Endothelial cell of umbilical vein (primary cell): ENCODE results near the gene LAMP1. TPM values are rescaled to one million over a fixed set of nuclear protein-coding genes. Genes with fewer than 3 reads are reported as not detected.

ENCODE experiments used
- BruUV-seq: library from RNA; stranded (reverse); fragments of 400-500 nt; replicated peaks from 2 replicates; lab custom pipeline; 2021; lab: Mats Ljungman, UMichigan
- CTCF ChIA-PET: fragments of 300-600, 350-600 bp; sonication (Branson Sonifier 250); formaldehyde crosslinking; loops from one replicate; lab custom pipeline; 2021; ENCODE audit warnings: antibody characterized with exemption, inconsistent platforms; lab: Charles Lee
- POLR2A ChIA-PET: fragments of 300-600, 350-600 bp; sonication (Branson Sonifier 250); formaldehyde crosslinking; loops from one replicate; lab custom pipeline; 2021; ENCODE audit warnings: antibody characterized with exemption, inconsistent platforms; lab: Charles Lee
- DNase-seq: peaks from one replicate; pipeline ENCODE4 v3.0.0-alpha.2; 2011; ENCODE audit warnings: low read depth, low spot score
- FAIRE-seq: peaks from 2 replicates; lab custom pipeline; 2011; peaks lifted over from hg19 to GRCh38; lab: Jason Lieb, UNC
- H2AFZ ChIP-seq: 2 replicates; pipeline ENCODE4 v1.6.0; 2012; ENCODE audit warnings: low read depth, low read length, control low read depth, inconsistent platforms
- H3K27ac ChIP-seq: 2 replicates; pipeline ENCODE4 v1.5.1; 2011; ENCODE audit warnings: low read depth, mild to moderate bottlenecking, control low read depth, low read length, moderate library complexity; ENCODE audit not compliant: insufficient read depth
- H3K27me3 ChIP-seq, 2 experiments: 2 replicates each; pipeline versions ENCODE4 v1.6.0 to v1.6.1; 2011; ENCODE audit warnings: low read length in 2 of 2, mixed read lengths in 1 of 2; ENCODE audit not compliant: control insufficient read depth in 2 of 2, insufficient read depth in 2 of 2
- H3K36me3 ChIP-seq, 2 experiments: 2 replicates in 1 of 2; 3 replicates in 1 of 2; pipeline ENCODE4 v1.5.1; 2011; ENCODE audit warnings: low read length in 2 of 2, mild to moderate bottlenecking in 1 of 2, moderate library complexity in 1 of 2; ENCODE audit not compliant: control insufficient read depth in 2 of 2, insufficient read depth in 2 of 2; ENCODE audit errors: extremely low read depth in 1 of 2
- H3K4me1 ChIP-seq: 3 replicates; pipeline ENCODE4 v1.5.1; 2011; ENCODE audit warnings: mild to moderate bottlenecking, low read length; ENCODE audit not compliant: control insufficient read depth, insufficient read depth; ENCODE audit errors: extremely low read depth
- H3K4me2 ChIP-seq: 2 replicates; pipeline ENCODE4 v1.6.1; 2011; ENCODE audit warnings: low read length, control low read depth, mixed read lengths; ENCODE audit not compliant: insufficient read depth
- H3K4me3 ChIP-seq, 3 experiments: fragments of 200-600 bp in 1 of 3; sonication (generic), shearing (Covaris generic) in 1 of 3; replicated peaks in 1 of 3; 2 replicates each; pipeline ENCODE4 v1.5.1; 2011 to 2016; ENCODE audit warnings: control low read depth in 3 of 3, low read length in 3 of 3, mild to moderate bottlenecking in 2 of 3, inconsistent platforms in 1 of 3, low read depth in 1 of 3, moderate library complexity in 1 of 3; ENCODE audit not compliant: insufficient read depth in 1 of 3
- H3K79me2 ChIP-seq: 2 replicates; pipeline ENCODE4 v1.6.0; 2012; ENCODE audit warnings: low read length, inconsistent platforms; ENCODE audit not compliant: control insufficient read depth, insufficient read depth
- H3K9ac ChIP-seq: replicated peaks from 2 replicates; pipeline ENCODE3; 2011; ENCODE audit warnings: low read length, control low read depth; ENCODE audit not compliant: insufficient read depth; ENCODE audit errors: extremely low read depth
- H3K9me1 ChIP-seq: replicated peaks from 3 replicates; pipeline ENCODE4 v1.6.0; 2011; ENCODE audit warnings: mild to moderate bottlenecking, low read length; ENCODE audit not compliant: control insufficient read depth, insufficient read depth; ENCODE audit errors: extremely low read depth
- H3K9me3 ChIP-seq: replicated peaks from 2 replicates; pipeline ENCODE4 v1.5.1; 2012; ENCODE audit warnings: low read length, inconsistent platforms; ENCODE audit not compliant: control insufficient read depth, insufficient read depth
- H4K20me1 ChIP-seq: replicated peaks from 2 replicates; pipeline ENCODE3; 2011; ENCODE audit warnings: mild to moderate bottlenecking, low read length; ENCODE audit not compliant: control insufficient read depth, insufficient read depth; ENCODE audit errors: extremely low read depth
- CTCF ChIP-seq, 2 donors: IDR thresholded peaks; 1 replicate in 1 of 2; 2 replicates in 1 of 2; pipeline ENCODE4 v1.5.1; 2011; ENCODE audit warnings: low read length in 2 of 2, mild to moderate bottlenecking in 2 of 2, moderate library complexity in 2 of 2, control low read depth in 1 of 2, inconsistent platforms in 1 of 2, low read depth in 1 of 2; ENCODE audit not compliant: insufficient read depth in 1 of 2; ENCODE audit errors: extremely low read depth in 1 of 2
- EZH2 ChIP-seq: IDR thresholded peaks from 2 replicates; pipeline ENCODE4 v1.6.1; 2012; ENCODE audit warnings: borderline replicate concordance, low read depth, mild to moderate bottlenecking, moderate library complexity, low read length, inconsistent platforms; ENCODE audit not compliant: severe bottlenecking
- FOS ChIP-seq: IDR thresholded peaks from 2 replicates; pipeline ENCODE4 v1.6.1; 2011; ENCODE audit warnings: mild to moderate bottlenecking, low read length, moderate library complexity, borderline replicate concordance; ENCODE audit not compliant: insufficient read depth
- GATA2 ChIP-seq: IDR thresholded peaks from 2 replicates; pipeline ENCODE4 v1.7.0; 2011; ENCODE audit warnings: low read depth, mild to moderate bottlenecking, moderate library complexity, mixed read lengths, low read length; ENCODE audit not compliant: insufficient read length, insufficient read depth
- JUN ChIP-seq: IDR thresholded peaks from 2 replicates; pipeline ENCODE4 v1.6.1; 2011; ENCODE audit warnings: borderline replicate concordance, low read depth; ENCODE audit not compliant: insufficient read length, insufficient read depth
- MYC ChIP-seq: IDR thresholded peaks from one replicate; pipeline ENCODE4 v1.6.1; 2011; ENCODE audit warnings: mild to moderate bottlenecking, low read depth, low read length
- POLR2A ChIP-seq: IDR thresholded peaks from 2 replicates; pipeline ENCODE4 v1.6.1; 2012; ENCODE audit warnings: low read depth, mild to moderate bottlenecking, control low read depth, low read length
- POLR2AphosphoS5 ChIP-seq: IDR thresholded peaks from 2 replicates; pipeline ENCODE4 v1.6.1; 2012; ENCODE audit warnings: low read depth, mild to moderate bottlenecking, control low read depth, low read length, moderate library complexity; ENCODE audit not compliant: insufficient read depth
- dilution Hi-C: fragments of 300-500 bp; cut with MboI; formaldehyde crosslinking; loops from one replicate; pipeline ENCODE4 v1.15.0; 2019; ENCODE audit warnings: low sequenced_read_pairs; ENCODE audit not compliant: extremely low pct_ligation_motif_present
- intact Hi-C: fragments of 100-400 bp; cut with micrococcal nuclease; formaldehyde crosslinking; loops from one replicate; pipeline ENCODE4 v1.10.0; 2022
- polyA plus RNA-seq, 4 experiments: library from polyadenylated mRNA; depleted of rRNA in 3 of 4; stranded (reverse) in 3 of 4; unstranded in 1 of 4; fragments of >200 nt; gene quantifications; 2 replicates each; pipeline versions ENCODE4 v1.2.1 to v1.2.3, GENCODE V29; 2011 to 2012; ENCODE audit warnings: missing spikeins in 1 of 4
- total RNA-seq: library from RNA; stranded (reverse); gene quantifications from 2 replicates; pipeline ENCODE4 v1.2.3, GENCODE V29; 2021
- TF ChIP-seq, protein P1 (sequence below): IDR thresholded peaks from 2 replicates; pipeline ENCODE4 v1.6.1; 2011; ENCODE audit not compliant: insufficient read depth, insufficient read length

Gene LAMP1
- total and polyA plus RNA-seq, 2 donors (not counting 3 experiments of a cell fraction or from before 2014, with no cell fraction given), result 262 to 285 TPM

GRCh38 chr13:113321546-113321945 lies 24.5 kb downstream of the LAMP1 start:
- no peak for FAIRE-seq

More at GRCh38 chr13:113321546-113321945, 24.5 kb downstream of the LAMP1 start:
- Histone ChIP-seq H3K9me3 (no peaks in the 10 kb centered on the region), H3K4me2 (no peak overlapping the region), H3K9me1 (no peaks in the 10 kb centered on the region), H2AFZ (no peak overlapping the region), H3K27ac (no peak overlapping the region), H3K4me3 (no peak overlapping the region), H3K79me2 (no peaks in the 10 kb centered on the region), H3K36me3 (peaks cover 9 to 40% of the 10 kb centered on the region in 2 experiments), H4K20me1 (no peaks in the 10 kb centered on the region), H3K27me3 (no peaks in the 10 kb centered on the region), H3K9ac (no peak overlapping the region), H3K4me1 (no peaks in the 10 kb centered on the region)
- intact Hi-C loops, result no loop called here
- CTCF ChIA-PET, result no interaction called here
- dilution Hi-C loops, result no loop called here
- TF ChIP-seq POLR2AphosphoS5 (no peak), CTCF (IDR thresholded peaks at IDR 0.05; ENCODE audit: extremely low read depth in 1 of 2, insufficient read depth in 1 of 2, low read depth in 1 of 2, low read length in 2 of 2) (no peak), MYC (no peak), GATA2 (no peak), EZH2 (no peak), FOS (no peak), JUN (no peak), POLR2A (no peak)
- TF ChIP-seq, protein P1, sequence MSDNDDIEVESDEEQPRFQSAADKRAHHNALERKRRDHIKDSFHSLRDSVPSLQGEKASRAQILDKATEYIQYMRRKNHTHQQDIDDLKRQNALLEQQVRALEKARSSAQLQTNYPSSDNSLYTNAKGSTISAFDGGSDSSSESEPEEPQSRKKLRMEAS, result no peak
- POLR2A ChIA-PET, result no interaction called here
- BruUV-seq, result no TSS peak
- DNase-seq, result no peak
